ENCODE results near the gene NRG2.

The NRG2 gene

DNA sequence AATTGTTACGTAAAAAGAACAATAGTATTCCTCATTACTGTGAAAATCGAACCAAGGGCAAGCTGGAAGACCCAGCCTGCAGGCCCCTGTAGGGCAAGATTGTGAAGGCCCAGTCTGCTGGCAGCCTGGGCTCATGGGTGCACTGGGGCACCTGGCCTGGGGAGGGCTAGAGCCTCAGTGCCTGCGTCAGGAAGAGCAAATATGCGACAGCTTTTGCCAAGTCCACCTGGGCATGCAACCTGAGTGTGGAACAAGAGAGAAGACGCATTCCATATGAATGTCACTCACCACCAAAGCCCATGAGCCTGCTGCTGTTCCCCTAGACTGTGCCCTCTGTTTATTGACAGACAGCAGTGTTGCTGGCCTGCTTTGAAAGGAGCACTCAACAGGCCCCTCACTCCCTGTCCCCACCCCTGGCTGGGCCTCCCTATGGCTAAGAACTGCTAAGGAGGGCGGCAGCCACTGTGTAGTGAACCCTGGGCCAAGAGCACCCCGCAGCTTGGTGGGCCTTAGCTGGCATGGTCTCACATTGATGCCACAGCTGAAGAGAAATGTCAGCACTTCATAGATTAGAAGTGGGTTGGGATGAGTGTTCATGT, 219.2 kb downstream of the NRG2 start:
- TF ChIP-seq, protein P1, sequence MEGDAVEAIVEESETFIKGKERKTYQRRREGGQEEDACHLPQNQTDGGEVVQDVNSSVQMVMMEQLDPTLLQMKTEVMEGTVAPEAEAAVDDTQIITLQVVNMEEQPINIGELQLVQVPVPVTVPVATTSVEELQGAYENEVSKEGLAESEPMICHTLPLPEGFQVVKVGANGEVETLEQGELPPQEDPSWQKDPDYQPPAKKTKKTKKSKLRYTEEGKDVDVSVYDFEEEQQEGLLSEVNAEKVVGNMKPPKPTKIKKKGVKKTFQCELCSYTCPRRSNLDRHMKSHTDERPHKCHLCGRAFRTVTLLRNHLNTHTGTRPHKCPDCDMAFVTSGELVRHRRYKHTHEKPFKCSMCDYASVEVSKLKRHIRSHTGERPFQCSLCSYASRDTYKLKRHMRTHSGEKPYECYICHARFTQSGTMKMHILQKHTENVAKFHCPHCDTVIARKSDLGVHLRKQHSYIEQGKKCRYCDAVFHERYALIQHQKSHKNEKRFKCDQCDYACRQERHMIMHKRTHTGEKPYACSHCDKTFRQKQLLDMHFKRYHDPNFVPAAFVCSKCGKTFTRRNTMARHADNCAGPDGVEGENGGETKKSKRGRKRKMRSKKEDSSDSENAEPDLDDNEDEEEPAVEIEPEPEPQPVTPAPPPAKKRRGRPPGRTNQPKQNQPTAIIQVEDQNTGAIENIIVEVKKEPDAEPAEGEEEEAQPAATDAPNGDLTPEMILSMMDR (IDR thresholded peaks at IDR 0.05; ENCODE audit: extremely low read depth, insufficient read depth, missing control alignments): no peak
- DNase-seq (ENCODE audit: low spot score): no peak
- in situ Hi-C loops (cut with MboI; ENCODE audit: low pct_unique_long_range_greater_than_20kb, low sequenced_read_pairs, unreplicated experiment): no loop called here

DNA sequence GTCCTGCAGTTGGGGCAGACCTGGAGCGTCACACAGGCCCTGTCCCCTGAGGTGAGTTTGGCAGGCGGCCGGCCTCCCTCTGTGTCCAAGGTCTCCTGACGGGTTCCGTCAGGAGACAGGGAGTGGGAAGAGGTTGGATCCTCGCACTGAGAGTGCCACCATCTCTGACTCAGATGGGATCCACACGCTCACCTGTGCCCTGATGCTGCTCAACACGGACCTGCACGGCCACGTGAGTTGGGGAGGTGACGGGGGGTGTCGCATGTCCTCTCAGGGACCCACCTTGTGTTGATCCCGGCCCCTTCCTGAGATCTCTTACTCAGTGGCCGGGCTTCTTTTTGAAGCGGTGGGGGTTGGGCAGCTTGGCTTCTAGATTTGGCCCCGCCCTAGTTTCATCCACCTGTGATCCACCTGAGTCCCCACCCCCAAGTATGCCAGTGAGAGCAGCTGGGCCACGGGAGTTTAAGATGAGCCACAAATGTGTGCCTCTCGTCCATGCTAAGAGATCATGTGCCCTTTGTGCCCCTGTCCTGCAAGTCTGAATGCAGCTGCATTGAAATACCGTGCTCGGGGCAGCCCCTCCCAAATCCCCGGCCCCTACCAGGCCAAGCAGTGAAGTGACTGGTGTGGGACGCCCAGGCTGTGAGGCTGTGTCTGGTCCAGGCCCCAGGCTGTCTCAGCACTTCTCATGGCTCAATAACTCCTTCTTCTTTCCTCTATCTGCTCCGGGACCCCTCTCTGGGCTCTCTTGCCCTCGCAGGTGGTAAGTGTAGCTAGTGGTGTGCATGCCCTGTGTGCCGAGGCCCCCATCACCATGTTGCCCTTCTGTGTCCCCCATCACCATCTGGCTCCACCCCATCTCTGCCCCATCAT, 220.3 kb downstream of the NRG2 start:
- in situ Hi-C loops (cut with MboI; ENCODE audit: low pct_unique_long_range_greater_than_20kb, low sequenced_read_pairs, unreplicated experiment): no loop called here
- TF ChIP-seq, protein P1 (IDR thresholded peaks at IDR 0.05; ENCODE audit: extremely low read depth, insufficient read depth, missing control alignments): no peak
- DNase-seq (ENCODE audit: low spot score): no peak

DNA sequence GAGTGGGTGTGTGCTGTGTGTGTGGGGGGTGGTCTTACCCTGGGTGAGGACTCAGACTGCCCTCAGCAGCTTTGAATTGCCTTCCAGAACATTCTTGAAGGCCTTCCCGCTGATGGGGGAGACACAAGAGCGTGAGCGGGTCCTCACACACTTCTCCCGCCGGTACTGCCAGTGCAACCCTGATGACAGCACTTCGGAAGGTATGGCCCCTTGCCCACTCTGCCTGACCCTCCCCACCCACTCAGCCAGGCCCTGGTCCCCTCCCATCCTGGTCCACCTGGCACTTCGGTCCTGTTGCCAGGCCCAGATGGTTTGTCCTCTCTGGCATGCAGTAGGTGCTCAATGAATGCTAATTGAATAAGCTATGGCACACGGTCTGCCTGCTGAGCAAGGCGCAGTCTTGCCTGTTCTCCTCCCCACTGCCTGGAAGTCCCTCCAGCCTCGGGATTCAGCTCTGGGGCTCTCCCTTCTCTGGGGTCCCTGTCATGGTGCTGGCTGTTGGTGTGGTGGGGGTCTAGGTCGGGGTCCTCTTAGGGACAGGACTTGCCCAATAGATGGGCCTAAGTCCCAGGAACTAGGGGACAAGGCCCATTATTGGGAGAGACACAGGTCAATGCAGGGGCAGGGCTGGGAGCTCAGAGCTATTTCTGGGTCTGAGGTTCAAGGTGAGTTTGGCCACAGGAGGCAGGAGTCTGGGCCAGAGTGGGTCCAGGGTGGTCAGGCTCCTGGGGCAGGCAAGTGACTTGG, 221.1 kb downstream of the NRG2 start:
- TF ChIP-seq, protein P1 (IDR thresholded peaks at IDR 0.05; ENCODE audit: extremely low read depth, insufficient read depth, missing control alignments): no peak
- DNase-seq (ENCODE audit: low spot score): no peak
- in situ Hi-C loops (cut with MboI; ENCODE audit: low pct_unique_long_range_greater_than_20kb, low sequenced_read_pairs, unreplicated experiment): no loop called here

DNA sequence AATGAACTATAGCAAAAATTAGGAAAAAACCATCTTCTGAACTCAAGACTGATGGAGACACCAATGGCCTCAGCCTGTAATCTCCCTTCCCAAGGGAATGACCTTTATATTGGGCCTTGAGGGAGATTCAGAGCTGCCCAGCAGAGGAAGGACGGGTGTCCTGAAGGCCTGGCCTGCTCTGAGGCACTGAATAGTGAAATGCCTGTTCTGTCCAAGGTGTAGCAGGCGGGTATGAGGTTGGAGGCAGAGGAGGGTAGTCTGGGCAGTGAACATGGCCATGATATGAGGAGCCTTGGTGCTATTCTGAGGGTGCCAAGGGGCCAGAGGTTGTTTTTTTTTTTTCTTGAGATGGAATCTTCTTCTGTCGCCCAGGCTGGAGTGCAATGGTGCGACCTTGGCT, 222.5 kb downstream of the NRG2 start:
- no peak for DNase-seq (ENCODE audit: low spot score)
- in situ Hi-C loops (cut with MboI; ENCODE audit: low pct_unique_long_range_greater_than_20kb, low sequenced_read_pairs, unreplicated experiment): no loop called here
- TF ChIP-seq, protein P1 (IDR thresholded peaks at IDR 0.05; ENCODE audit: extremely low read depth, insufficient read depth, missing control alignments): no peak

DNA sequence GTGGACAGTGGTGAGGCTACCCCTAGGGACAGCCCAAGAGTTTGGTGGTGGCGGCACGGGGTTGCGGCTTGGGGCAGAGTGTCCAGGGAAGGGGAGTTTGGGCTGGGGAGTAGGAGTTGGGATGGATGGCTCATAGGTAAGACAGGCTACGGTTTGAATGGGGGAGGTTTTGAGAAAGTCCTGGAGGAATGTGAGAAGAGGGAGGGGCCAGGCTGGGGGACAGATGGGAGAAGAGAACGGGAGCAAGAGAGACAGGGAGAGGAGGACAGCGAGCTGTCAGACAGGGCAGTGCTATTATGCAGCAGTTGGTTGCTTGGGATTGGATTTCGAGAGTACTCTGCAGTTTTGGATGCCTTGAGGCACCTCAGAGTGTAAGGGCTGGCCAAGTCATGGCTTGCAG, 223.0 kb downstream of the NRG2 start:
- no peak for DNase-seq (ENCODE audit: low spot score)
- TF ChIP-seq, protein P1 (IDR thresholded peaks at IDR 0.05; ENCODE audit: extremely low read depth, insufficient read depth, missing control alignments): no peak
- in situ Hi-C loops (cut with MboI; ENCODE audit: low pct_unique_long_range_greater_than_20kb, low sequenced_read_pairs, unreplicated experiment): no loop called here

- TF ChIP-seq, protein P1 (IDR thresholded peaks at IDR 0.05; ENCODE audit: extremely low read depth, insufficient read depth, missing control alignments): no peak
- in situ Hi-C loops (cut with MboI; ENCODE audit: low pct_unique_long_range_greater_than_20kb, low sequenced_read_pairs, unreplicated experiment): no loop called here
- no peak for DNase-seq (ENCODE audit: low spot score)
These were observed 225.1 kb downstream of the NRG2 start for GRCh38 chr5:139817970-139818369.
